Activated CD8-positive, alpha-beta T cell treated with anti-CD3 and anti-CD28 coated beads for 36 hours (primary cell): ENCODE results near the gene DLG1. TPM values are rescaled to one million over a fixed set of nuclear protein-coding genes. Genes with fewer than 3 reads are reported as not detected.
A peak's percentile ranks its signal among the peaks of the same experiment; 100 is the strongest.
"Not testable (repeated sequence)": the region's sequence is repeated elsewhere in the genome, so short reads cannot be mapped to it uniquely, and the experiment has no call there.

Experiments used
- ATAC-seq: fragments of 200-7000 bp; cut with Tn5 transposase; one replicate; pipeline ENCODE4 v1.10.0; 2021; ENCODE audit warnings: mild to moderate bottlenecking, moderate library complexity
- CTCF ChIA-PET: fragments of 350-600 bp; sonication (Branson Sonifier 250); formaldehyde crosslinking; loops from one replicate; lab custom pipeline; 2021; ENCODE audit warnings: antibody characterized with exemption; lab: Charles Lee
- POLR2A ChIA-PET: fragments of 350-600 bp; sonication (Branson Sonifier 250); formaldehyde crosslinking; loops from one replicate; lab custom pipeline; 2021; ENCODE audit warnings: antibody characterized with exemption; lab: Charles Lee
- DNase-seq: peaks from one replicate; pipeline ENCODE4 v3.0.0-alpha.2; 2020
- H3K27ac Mint-ChIP-seq: one replicate; pipeline ENCODE4 v1.8.0; 2021; ENCODE audit warnings: mild to moderate bottlenecking, mixed read lengths
- H3K27me3 Mint-ChIP-seq: one replicate; pipeline ENCODE4 v1.8.0; 2021; ENCODE audit warnings: mixed read lengths
- H3K36me3 Mint-ChIP-seq: one replicate; pipeline ENCODE4 v1.8.0; 2021; ENCODE audit warnings: low read depth, mixed read lengths
- H3K4me1 Mint-ChIP-seq: one replicate; pipeline ENCODE4 v1.8.0; 2021; ENCODE audit warnings: low read depth, mixed read lengths
- H3K4me3 Mint-ChIP-seq: one replicate; pipeline ENCODE4 v1.8.0; 2021; ENCODE audit warnings: mild to moderate bottlenecking, moderate library complexity, mixed read lengths
- H3K9me3 Mint-ChIP-seq: one replicate; pipeline ENCODE4 v1.8.0; 2021; ENCODE audit warnings: mixed read lengths
- CTCF ChIP-seq: fragments of 200-600 bp; IDR thresholded peaks from one replicate; pipeline ENCODE4 v1.8.0; 2022; ENCODE audit warnings: antibody characterized with exemption, mild to moderate bottlenecking
- intact Hi-C: fragments of 100-400 bp; cut with micrococcal nuclease; formaldehyde crosslinking; loops from one replicate; pipeline ENCODE4 v1.10.0; 2022
- total RNA-seq, 2 experiments: library from RNA; stranded (reverse); gene quantifications; one replicate each; pipeline ENCODE4 v1.2.3, GENCODE V29; 2021

The DLG1 gene
- total RNA-seq, 2 experiments from 2014 or later = 57.6 to 62.2 TPM

GRCh38 chr3:197035577-197035976 lies 262.8 kb downstream of the DLG1 start:
- intact Hi-C loops = no loop called here
- Mint-ChIP-seq H3K27me3 (peaks cover 6% of the 10 kb centered on the region), H3K9me3 (peaks cover 3% of the 10 kb centered on the region)

GRCh38 chr3:197034778-197035177 lies 263.6 kb downstream of the DLG1 start:
- H3K9me3 Mint-ChIP-seq, ATAC-seq, intact Hi-C loops, H3K27ac Mint-ChIP-seq, H3K4me1 Mint-ChIP-seq, H3K4me3 Mint-ChIP-seq, H3K27me3 Mint-ChIP-seq, DNase-seq, CTCF ChIA-PET, POLR2A ChIA-PET, H3K36me3 Mint-ChIP-seq: not testable (repeated sequence)

More at GRCh38 chr3:197035577-197035976, 262.8 kb downstream of the DLG1 start:
- ATAC-seq (no peak), DNase-seq (no peak)
- Mint-ChIP-seq H3K27ac (no peak overlapping the region), H3K4me1 (no peaks in the 10 kb centered on the region), H3K36me3 (no peaks in the 10 kb centered on the region), H3K4me3 (no peak overlapping the region)
- ChIA-PET CTCF (interaction anchor here (1.2 to 1.7 kb wide), 3 partner anchors 13 to 46 kb away, joined by 4 to 5 read pairs (median 4); no protein-coding TSS in a partner anchor), POLR2A (interaction anchor here (1.1 to 1.5 kb wide), 4 partner anchors 9 to 98 kb away, joined by 3 to 4 read pairs (median 4); no protein-coding TSS in a partner anchor)
- no peak for TF ChIP-seq CTCF

GRCh38 chr3:197033764-197034163 lies 264.6 kb downstream of the DLG1 start:
- H3K27ac Mint-ChIP-seq, intact Hi-C loops, DNase-seq, H3K27me3 Mint-ChIP-seq, H3K36me3 Mint-ChIP-seq, H3K9me3 Mint-ChIP-seq, CTCF ChIA-PET, H3K4me3 Mint-ChIP-seq, ATAC-seq, H3K4me1 Mint-ChIP-seq, POLR2A ChIA-PET: not testable (repeated sequence)

GRCh38 chr3:197031315-197032285 lies 266.8 kb downstream of the DLG1 start:
- no peak for ATAC-seq
- TF ChIP-seq CTCF = no peak
- DNase-seq = peak; percentile 44
- POLR2A ChIA-PET = interaction anchor here (1.0 to 3.9 kb wide), 3 partner anchors 9 to 62 kb away, joined by 3 to 17 read pairs (median 3); no protein-coding TSS in a partner anchor
- no peak overlapping the region for H3K27ac Mint-ChIP-seq
- CTCF ChIA-PET = interaction anchor here (0.5 to 4.5 kb wide), 8 partner anchors 12 to 835 kb away, joined by 3 to 50 read pairs (median 6); no protein-coding TSS in a partner anchor
- no peaks in the 10 kb centered on the region for H3K36me3 Mint-ChIP-seq
- intact Hi-C loops = no loop called here
- peaks cover 4% of the 10 kb centered on the region for H3K4me1 Mint-ChIP-seq
- no peak overlapping the region for H3K4me3 Mint-ChIP-seq
- H3K9me3 Mint-ChIP-seq = peaks cover 3% of the 10 kb centered on the region
- peaks cover 12% of the 10 kb centered on the region for H3K27me3 Mint-ChIP-seq

GRCh38 chr3:197030379-197031314 lies 267.8 kb downstream of the DLG1 start:
- Mint-ChIP-seq H3K4me1 (peaks cover 4% of the 10 kb centered on the region), H3K4me3 (peak overlapping the region; percentile 12), H3K9me3 (peaks cover 3% of the 10 kb centered on the region), H3K36me3 (no peaks in the 10 kb centered on the region), H3K27me3 (peaks cover 12% of the 10 kb centered on the region), H3K27ac (no peak overlapping the region)
- CTCF ChIA-PET = interaction anchor here (0.6 to 4.5 kb wide), 22 partner anchors 8 to 471 kb away, joined by 3 to 50 read pairs (median 4); no protein-coding TSS in a partner anchor
- ATAC-seq (no peak), DNase-seq (peak; percentile 30)
- no peak for TF ChIP-seq CTCF
- intact Hi-C loops = no loop called here
- POLR2A ChIA-PET = interaction anchor here (0.6 to 3.9 kb wide), 3 partner anchors 8 to 156 kb away, joined by 3 to 17 read pairs (median 3); no protein-coding TSS in a partner anchor
